PC-3 (cell line): ENCODE data around the gene LHFPL6. TPM values are rescaled to one million over a fixed set of nuclear protein-coding genes. Genes with fewer than 3 reads are reported as not detected.

Source experiments
- ATAC-seq: fragments of 200-7000 bp; cut with Tn5 transposase; 2 replicates; pipeline ENCODE4 v1.9.1; 2020; ENCODE audit warnings: mild to moderate bottlenecking, moderate library complexity
- BruUV-seq: library from RNA; stranded (reverse); fragments of 400-500 nt; replicated peaks from 2 replicates; lab custom pipeline; 2021; lab: Mats Ljungman, UMichigan
- CTCF ChIA-PET: fragments of 300-600 bp; sonication (Branson Sonifier 250); formaldehyde crosslinking; loops from one replicate; lab custom pipeline; 2022; ENCODE audit warnings: antibody characterized with exemption; lab: Charles Lee
- POLR2A ChIA-PET: fragments of 300-600 bp; sonication (Branson Sonifier 250); formaldehyde crosslinking; loops from one replicate; lab custom pipeline; 2022; ENCODE audit warnings: antibody characterized with exemption; ENCODE audit not compliant: unreplicated experiment; lab: Charles Lee
- DNase-seq: peaks from one replicate; pipeline ENCODE4 v3.0.0-alpha.2; 2015
- H2AFZ ChIP-seq: fragments of 300-600 bp; sonication (generic); 2 replicates; pipeline ENCODE4 v1.6.0; 2016; ENCODE audit warnings: antibody characterized with exemption, low read length
- H3F3A ChIP-seq: fragments of 300-600 bp; sonication (generic); one replicate; pipeline ENCODE4 v1.6.0; 2017; ENCODE audit warnings: antibody characterized with exemption, low read length, control low read depth, mild to moderate bottlenecking; ENCODE audit not compliant: unreplicated experiment
- H3K27ac ChIP-seq: fragments of 300-600 bp; sonication (generic); 2 replicates; pipeline ENCODE4 v1.5.1; 2016; ENCODE audit warnings: mild to moderate bottlenecking, low read length
- H3K27me3 ChIP-seq: fragments of 300-600 bp; sonication (generic); 2 replicates; pipeline ENCODE4 v1.6.1; 2016; ENCODE audit warnings: low read length, mixed read lengths
- H3K36me3 ChIP-seq: fragments of 300-600 bp; sonication (generic); 2 replicates; pipeline ENCODE4 v1.6.1; 2016; ENCODE audit warnings: low read depth, mixed run types, low read length, mixed read lengths
- H3K4me1 ChIP-seq: fragments of 300-600 bp; sonication (generic); 2 replicates; pipeline ENCODE4 v1.5.1; 2016; ENCODE audit warnings: low read length; ENCODE audit not compliant: insufficient read depth
- H3K4me2 ChIP-seq: fragments of 300-600 bp; sonication (generic); 2 replicates; pipeline ENCODE4 v1.6.0; 2016; ENCODE audit warnings: low read length
- H3K4me3 ChIP-seq: fragments of 300-600 bp; sonication (generic); 2 replicates; pipeline ENCODE4 v1.5.1; 2016; ENCODE audit warnings: mild to moderate bottlenecking, low read length, mixed read lengths
- H3K79me2 ChIP-seq: fragments of 300-600 bp; sonication (generic); 2 replicates; pipeline ENCODE4 v1.6.1; 2017; ENCODE audit warnings: low read length, mixed read lengths
- H3K9ac ChIP-seq: fragments of 300-600 bp; sonication (generic); 2 replicates; pipeline ENCODE4 v1.6.0; 2016; ENCODE audit warnings: mild to moderate bottlenecking, low read length
- H3K9me2 ChIP-seq: fragments of 300-600 bp; sonication (generic); replicated peaks from 2 replicates; pipeline ENCODE4 v1.6.1; 2016; ENCODE audit warnings: mixed run types, low read length, mixed read lengths
- H3K9me3 ChIP-seq: fragments of 300-600 bp; sonication (generic); 2 replicates; pipeline ENCODE4 v1.6.1; 2016; ENCODE audit warnings: low read length, mixed read lengths
- H4K20me1 ChIP-seq: fragments of 300-600 bp; sonication (generic); 2 replicates; pipeline ENCODE4 v1.6.1; 2016; ENCODE audit warnings: low read length, mixed read lengths
- EZH2 ChIP-seq: fragments of 300-600 bp; sonication (generic); IDR thresholded peaks from one replicate; pipeline ENCODE4 v1.6.1; 2017; ENCODE audit warnings: antibody characterized with exemption, mild to moderate bottlenecking, low read length; ENCODE audit not compliant: unreplicated experiment
- EZH2phosphoT487 ChIP-seq: fragments of 300-600 bp; sonication (generic); IDR thresholded peaks from 2 replicates; pipeline ENCODE4 v1.6.1; 2018; ENCODE audit warnings: mild to moderate bottlenecking, antibody characterized with exemption, low read length, borderline replicate concordance
- intact Hi-C: fragments of 100-400 bp; cut with micrococcal nuclease; formaldehyde crosslinking; loops from 2 replicates; pipeline ENCODE4 v1.9.0; 2023
- total RNA-seq: library from RNA; depleted of rRNA; stranded (reverse); fragments of >200 nt; gene quantifications from 2 replicates; pipeline ENCODE4 v1.2.3, GENCODE V29; 2014
- TF ChIP-seq, protein P1 (sequence below): fragments of 300-600 bp; sonication (generic); conservative IDR thresholded peaks from 2 replicates; pipeline ENCODE4 v1.5.1; 2017; ENCODE audit warnings: antibody characterized with exemption, low read depth, mild to moderate bottlenecking, low read length

Gene LHFPL6
- total RNA-seq, 1 experiment from 2014 or later, result 7.8 TPM

DNA sequence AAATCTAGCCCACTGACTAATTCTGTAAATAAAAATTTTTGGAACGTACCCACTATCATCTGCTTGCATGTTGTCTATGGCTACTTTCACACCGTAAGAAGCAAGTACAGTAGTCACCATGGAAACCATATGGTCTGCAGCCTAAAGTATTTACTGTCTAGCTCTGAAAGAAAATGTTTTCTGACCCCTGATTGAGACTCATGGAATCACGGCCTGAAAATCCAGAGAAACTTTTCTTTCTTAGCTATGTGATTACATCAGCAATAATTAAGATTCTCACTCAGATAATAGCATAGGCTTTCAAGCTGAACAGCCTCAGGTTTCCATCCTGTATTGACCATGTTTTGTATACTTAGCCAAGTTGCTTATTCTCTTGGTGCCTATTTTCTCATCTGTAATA, 300.2 kb downstream of the LHFPL6 start:
- BruUV-seq, result no TSS peak
- no peak overlapping the region for H3K4me3 ChIP-seq
- ATAC-seq (no peak), DNase-seq (no peak)
- ChIA-PET CTCF (no interaction called here), POLR2A (no interaction called here)
- no peak overlapping the region for H3K9ac ChIP-seq
- no peak for TF ChIP-seq EZH2
- TF ChIP-seq, protein P1, sequence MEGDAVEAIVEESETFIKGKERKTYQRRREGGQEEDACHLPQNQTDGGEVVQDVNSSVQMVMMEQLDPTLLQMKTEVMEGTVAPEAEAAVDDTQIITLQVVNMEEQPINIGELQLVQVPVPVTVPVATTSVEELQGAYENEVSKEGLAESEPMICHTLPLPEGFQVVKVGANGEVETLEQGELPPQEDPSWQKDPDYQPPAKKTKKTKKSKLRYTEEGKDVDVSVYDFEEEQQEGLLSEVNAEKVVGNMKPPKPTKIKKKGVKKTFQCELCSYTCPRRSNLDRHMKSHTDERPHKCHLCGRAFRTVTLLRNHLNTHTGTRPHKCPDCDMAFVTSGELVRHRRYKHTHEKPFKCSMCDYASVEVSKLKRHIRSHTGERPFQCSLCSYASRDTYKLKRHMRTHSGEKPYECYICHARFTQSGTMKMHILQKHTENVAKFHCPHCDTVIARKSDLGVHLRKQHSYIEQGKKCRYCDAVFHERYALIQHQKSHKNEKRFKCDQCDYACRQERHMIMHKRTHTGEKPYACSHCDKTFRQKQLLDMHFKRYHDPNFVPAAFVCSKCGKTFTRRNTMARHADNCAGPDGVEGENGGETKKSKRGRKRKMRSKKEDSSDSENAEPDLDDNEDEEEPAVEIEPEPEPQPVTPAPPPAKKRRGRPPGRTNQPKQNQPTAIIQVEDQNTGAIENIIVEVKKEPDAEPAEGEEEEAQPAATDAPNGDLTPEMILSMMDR, result no peak
- no peak for TF ChIP-seq EZH2phosphoT487
- intact Hi-C loops, result no loop called here
- H2AFZ ChIP-seq, result no peak overlapping the region
- no peaks in the 10 kb centered on the region for H3F3A ChIP-seq
- H3K4me1 ChIP-seq, result no peaks in the 10 kb centered on the region
- H3K27me3 ChIP-seq, result no peaks in the 10 kb centered on the region
- no peaks in the 10 kb centered on the region for H3K36me3 ChIP-seq
- no peak overlapping the region for H3K4me2 ChIP-seq
- H3K9me3 ChIP-seq, result no peaks in the 10 kb centered on the region
- H3K27ac ChIP-seq, result no peak overlapping the region
- no peaks in the 10 kb centered on the region for H3K9me2 ChIP-seq
- H4K20me1 ChIP-seq, result no peaks in the 10 kb centered on the region
- H3K79me2 ChIP-seq, result no peaks in the 10 kb centered on the region

DNA sequence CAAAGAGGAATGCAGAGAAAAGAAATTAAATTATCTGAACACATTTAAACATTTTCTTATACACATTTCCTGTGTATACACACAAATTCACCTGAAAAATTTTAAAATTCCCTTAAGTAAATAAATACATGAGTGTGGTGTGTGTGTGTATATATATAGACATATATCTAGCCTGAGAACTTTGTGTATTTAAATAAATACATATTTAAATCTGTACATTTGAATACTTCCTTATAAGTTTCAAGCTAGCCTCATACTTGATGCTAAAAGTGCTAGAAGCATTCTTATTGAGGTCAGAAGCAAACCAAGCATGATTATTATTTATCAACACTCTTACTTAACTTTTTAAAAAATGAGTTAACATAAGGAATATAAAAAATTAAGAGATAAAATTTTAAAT, 304.0 kb downstream of the LHFPL6 start:
- H3K27me3 ChIP-seq, result no peaks in the 10 kb centered on the region
- H3K4me1 ChIP-seq, result no peaks in the 10 kb centered on the region
- ATAC-seq, result no peak
- DNase-seq, result no peak
- H4K20me1 ChIP-seq, result no peaks in the 10 kb centered on the region
- H3K79me2 ChIP-seq, result no peaks in the 10 kb centered on the region
- no peaks in the 10 kb centered on the region for H3K9me2 ChIP-seq
- no TSS peak for BruUV-seq
- no peak overlapping the region for H3K4me2 ChIP-seq
- no peaks in the 10 kb centered on the region for H3F3A ChIP-seq
- POLR2A ChIA-PET, result no interaction called here
- no peaks in the 10 kb centered on the region for H3K9me3 ChIP-seq
- no peaks in the 10 kb centered on the region for H3K36me3 ChIP-seq
- H3K4me3 ChIP-seq, result no peak overlapping the region
- no peak for TF ChIP-seq EZH2phosphoT487
- TF ChIP-seq, protein P1, result no peak
- no peak for TF ChIP-seq EZH2
- H3K27ac ChIP-seq, result no peak overlapping the region
- intact Hi-C loops, result no loop called here
- no peak overlapping the region for H3K9ac ChIP-seq
- CTCF ChIA-PET, result no interaction called here
- no peak overlapping the region for H2AFZ ChIP-seq

DNA sequence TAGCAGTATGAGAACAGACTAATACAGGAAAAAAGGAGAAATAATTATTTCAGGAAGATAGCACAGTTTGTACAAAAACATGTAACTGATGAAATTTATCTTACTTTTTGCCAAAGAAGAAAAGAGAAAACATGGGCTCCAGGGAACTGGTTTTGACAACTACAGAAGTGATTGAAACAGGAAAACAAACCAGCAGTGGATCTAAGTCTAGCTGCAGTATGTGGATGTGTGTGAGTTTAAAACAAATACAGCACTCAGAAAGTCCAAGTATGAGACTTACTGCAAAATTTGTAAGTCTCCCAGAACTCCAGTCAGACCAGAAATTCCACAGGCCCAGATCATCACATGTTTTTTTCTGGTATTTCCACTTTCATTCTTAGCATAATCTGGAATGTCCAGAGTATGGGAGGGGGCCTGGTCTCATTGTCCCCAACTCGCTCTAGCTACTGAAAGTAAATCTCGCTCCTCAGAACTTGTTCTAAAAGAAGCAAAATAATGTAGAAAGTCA, 305.3 kb downstream of the LHFPL6 start:
- DNase-seq, result no peak
- H3K9me2 ChIP-seq, result no peaks in the 10 kb centered on the region
- BruUV-seq, result no TSS peak
- no peak overlapping the region for H3K9ac ChIP-seq
- H4K20me1 ChIP-seq, result no peaks in the 10 kb centered on the region
- no peaks in the 10 kb centered on the region for H3K9me3 ChIP-seq
- no peaks in the 10 kb centered on the region for H3K36me3 ChIP-seq
- H3K4me3 ChIP-seq, result no peak overlapping the region
- H3F3A ChIP-seq, result no peaks in the 10 kb centered on the region
- no peaks in the 10 kb centered on the region for H3K79me2 ChIP-seq
- H3K4me1 ChIP-seq, result no peaks in the 10 kb centered on the region
- H3K27ac ChIP-seq, result no peak overlapping the region
- H3K27me3 ChIP-seq, result no peaks in the 10 kb centered on the region
- ChIA-PET CTCF (no interaction called here), POLR2A (no interaction called here)
- intact Hi-C loops, result no loop called here
- no peak for ATAC-seq
- no peak overlapping the region for H3K4me2 ChIP-seq
- no peak for TF ChIP-seq EZH2phosphoT487
- no peak for TF ChIP-seq EZH2
- no peak overlapping the region for H2AFZ ChIP-seq
